ENCODE data around the gene AOX1. TPM values are rescaled to one million over a fixed set of nuclear protein-coding genes. Genes with fewer than 3 reads are reported as not detected.

Gene AOX1
- total and polyA plus RNA-seq, 4 donors: 9.9 to 1,131 (median 486) TPM

DNA sequence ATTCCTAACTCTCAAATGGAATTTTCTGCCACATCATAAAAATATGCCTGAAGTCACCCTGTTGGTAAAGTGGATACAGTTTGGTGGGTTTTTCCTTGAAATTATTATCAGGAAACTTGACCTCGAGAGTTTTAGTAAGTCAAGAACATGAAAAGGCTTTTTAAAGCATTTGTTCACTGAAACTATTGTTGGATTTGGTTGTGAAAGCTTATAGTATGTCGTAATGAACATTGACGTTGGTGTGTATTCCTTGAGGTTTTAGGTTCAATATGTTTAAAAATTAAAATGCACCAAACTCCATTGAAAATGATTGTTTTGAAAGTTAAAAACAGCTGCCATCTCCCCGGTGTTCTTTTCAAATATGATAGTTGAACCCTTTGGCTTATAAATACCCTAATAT, 30.8 kb downstream of the AOX1 start:
- TF ChIP-seq HNF4G (IDR thresholded peaks at IDR 0.05): no peak
- TF ChIP-seq TAF1 (conservative IDR thresholded peaks at IDR 0.05): no peak
- TF ChIP-seq FOXA1 (IDR thresholded peaks at IDR 0.05): no peak
- peak; percentile 0 for TF ChIP-seq CTCF (IDR thresholded peaks at IDR 0.05; ENCODE audit: low read depth, low read length, missing input control)
- Histone ChIP-seq H3K27me3 (ENCODE audit: control insufficient read depth in 4 of 4, insufficient read depth in 4 of 4, low read length in 3 of 4) (no peaks in the 10 kb centered on the region), H3K9me3 (ENCODE audit: control insufficient read depth in 4 of 4, low read length in 3 of 4) (no peaks in the 10 kb centered on the region), H3K9ac (ENCODE audit: low read depth in 1 of 2, low read length in 2 of 2) (peak overlapping the region in 1 of 2 donors; percentile 89), H3K36me3 (ENCODE audit: control insufficient read depth in 4 of 4, insufficient read depth in 3 of 4, low read depth in 1 of 4, low read length in 3 of 4) (peaks cover 3 to 52% (median 34%) of the 10 kb centered on the region in 4 donors), H3K27ac (ENCODE audit: low read depth in 1 of 2, low read length in 2 of 2) (peak overlapping the region; percentile 69 to 92), H3K4me3 (ENCODE audit: low read depth in 1 of 3, low read length in 3 of 3) (no peak overlapping the region), H3K4me1 (ENCODE audit: control insufficient read depth in 4 of 4, insufficient read depth in 4 of 4, low read length in 3 of 4) (peaks cover 8 to 69% (median 48%) of the 10 kb centered on the region in 4 donors)
- WGBS: 48% methylated on average over 4 of the region's 4 CpGs
- DNase-seq (ENCODE audit: low spot score): no peak

GRCh38 chr2:200617156-200618053, 31.6 kb downstream of the AOX1 start:
- H3K9ac ChIP-seq (ENCODE audit: low read depth in 1 of 2, low read length in 2 of 2): no peak overlapping the region
- peaks cover 3 to 52% (median 33%) of the 10 kb centered on the region in 4 donors for H3K36me3 ChIP-seq (ENCODE audit: control insufficient read depth in 4 of 4, insufficient read depth in 3 of 4, low read depth in 1 of 4, low read length in 3 of 4)
- H3K4me3 ChIP-seq (ENCODE audit: low read depth in 1 of 3, low read length in 3 of 3): no peak overlapping the region
- DNase-seq (ENCODE audit: low spot score): no peak
- H3K9me3 ChIP-seq (ENCODE audit: control insufficient read depth in 4 of 4, low read length in 3 of 4): no peaks in the 10 kb centered on the region
- 59% methylated on average over 6 of the region's 6 CpGs for WGBS
- H3K4me1 ChIP-seq (ENCODE audit: control insufficient read depth in 4 of 4, insufficient read depth in 4 of 4, low read length in 3 of 4): peaks cover 8 to 71% (median 42%) of the 10 kb centered on the region in 4 donors
- peak overlapping the region; percentile 69 to 92 for H3K27ac ChIP-seq (ENCODE audit: low read depth in 1 of 2, low read length in 2 of 2)
- H3K27me3 ChIP-seq (ENCODE audit: control insufficient read depth in 4 of 4, insufficient read depth in 4 of 4, low read length in 3 of 4): no peaks in the 10 kb centered on the region
- no peak for TF ChIP-seq TAF1 (conservative IDR thresholded peaks at IDR 0.05)
- no peak for TF ChIP-seq HNF4A (conservative IDR thresholded peaks at IDR 0.05)
- no peak for TF ChIP-seq RAD21 (IDR thresholded peaks at IDR 0.05)
- no peak for TF ChIP-seq ATF3 (IDR thresholded peaks at IDR 0.05)
- TF ChIP-seq NR2F2 (IDR thresholded peaks at IDR 0.05): no peak
- no peak for TF ChIP-seq EGR1 (IDR thresholded peaks at IDR 0.05; ENCODE audit: low read depth in 2 of 2)
- TF ChIP-seq HNF4G (IDR thresholded peaks at IDR 0.05): no peak
- TF ChIP-seq, protein P1, sequence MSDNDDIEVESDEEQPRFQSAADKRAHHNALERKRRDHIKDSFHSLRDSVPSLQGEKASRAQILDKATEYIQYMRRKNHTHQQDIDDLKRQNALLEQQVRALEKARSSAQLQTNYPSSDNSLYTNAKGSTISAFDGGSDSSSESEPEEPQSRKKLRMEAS (IDR thresholded peaks at IDR 0.05): no peak
- no peak for TF ChIP-seq GABPA (IDR thresholded peaks at IDR 0.05 in 1 of 2, conservative IDR thresholded peaks at IDR 0.05 in 1 of 2)

- Histone ChIP-seq H3K27ac (ENCODE audit: low read depth in 1 of 2, low read length in 2 of 2) (peak overlapping the region; percentile 6 to 63), H3K9me3 (ENCODE audit: control insufficient read depth in 4 of 4, low read length in 3 of 4) (no peaks in the 10 kb centered on the region), H3K27me3 (ENCODE audit: control insufficient read depth in 4 of 4, insufficient read depth in 4 of 4, low read length in 3 of 4) (no peaks in the 10 kb centered on the region), H3K9ac (ENCODE audit: low read depth in 1 of 2, low read length in 2 of 2) (peak overlapping the region in 1 of 2 donors; percentile 11), H3K4me1 (ENCODE audit: control insufficient read depth in 4 of 4, insufficient read depth in 4 of 4, low read length in 3 of 4) (peaks cover 9 to 71% (median 37%) of the 10 kb centered on the region in 4 donors), H3K36me3 (ENCODE audit: control insufficient read depth in 4 of 4, insufficient read depth in 3 of 4, low read depth in 1 of 4, low read length in 3 of 4) (peaks cover 3 to 51% (median 33%) of the 10 kb centered on the region in 4 donors), H3K4me3 (ENCODE audit: low read depth in 1 of 3, low read length in 3 of 3) (no peak overlapping the region)
- TF ChIP-seq FOXA1 (IDR thresholded peaks at IDR 0.05) (no peak), TAF1 (conservative IDR thresholded peaks at IDR 0.05) (no peak), RAD21 (IDR thresholded peaks at IDR 0.05) (no peak), NR2F2 (IDR thresholded peaks at IDR 0.05) (no peak)
- 34% methylated on average over 3 of the region's 3 CpGs for WGBS
- DNase-seq (ENCODE audit: low spot score): no peak
Observed at GRCh38 chr2:200618054-200618419, 32.2 kb downstream of the AOX1 start.

All from liver (tissue), 9 donors.